SK-N-SH (cell line): ENCODE results near the gene HELB. TPM values are rescaled to one million over a fixed set of nuclear protein-coding genes. Genes with fewer than 3 reads are reported as not detected.

ENCODE experiments used
- CTCF ChIA-PET: fragments of 300-600, 350-600 bp; formaldehyde crosslinking; extraction: SDS; loops from one replicate; lab custom pipeline; 2021; lab: Yijun Ruan, JAX
- POLR2A ChIA-PET: fragments of 350-600 bp; sonication (Branson Sonifier 250); formaldehyde crosslinking; extraction: SDS; loops from one replicate; lab custom pipeline; 2020; ENCODE audit warnings: antibody characterized with exemption, inconsistent platforms; lab: Yijun Ruan, JAX
- DNase-seq: peaks from one replicate; pipeline ENCODE4 v3.0.0; 2012
- H2AFZ ChIP-seq: fragments of 200-600 bp; sonication (generic); 2 replicates; pipeline ENCODE4 v1.8.1; 2016; ENCODE audit warnings: antibody characterized with exemption, mild to moderate bottlenecking, low read depth
- H3F3A ChIP-seq: fragments of 200-600 bp; sonication (generic); replicated peaks from 2 replicates; pipeline ENCODE3; 2016; ENCODE audit warnings: antibody characterized with exemption, mild to moderate bottlenecking; ENCODE audit not compliant: insufficient read depth
- H3K27ac ChIP-seq, 2 experiments: fragments of 200-500 bp in 1 of 2; fragments of 200-600 bp in 1 of 2; sonication (Bioruptor generic) in 1 of 2; sonication (generic), shearing (Covaris generic) in 1 of 2; 2 replicates each; pipeline versions ENCODE4 v1.5.1 to v1.6.1; 2014 to 2016; ENCODE audit warnings: low read depth in 2 of 2, inconsistent platforms in 1 of 2, low read length in 1 of 2, mild to moderate bottlenecking in 1 of 2, mixed read lengths in 1 of 2
- H3K27me3 ChIP-seq: fragments of 200-600 bp; sonication (generic), shearing (Covaris generic); 2 replicates; pipeline ENCODE4 v1.6.1; 2016; ENCODE audit warnings: mixed run types; ENCODE audit not compliant: insufficient read depth
- H3K36me3 ChIP-seq, 2 experiments: fragments of 200-500 bp in 1 of 2; fragments of 200-600 bp in 1 of 2; sonication (Bioruptor generic) in 1 of 2; sonication (generic) in 1 of 2; replicated peaks in 1 of 2; 2 replicates each; pipeline versions ENCODE3 to v1.5.1; 2014 to 2016; ENCODE audit warnings: low read length in 1 of 2, mild to moderate bottlenecking in 1 of 2; ENCODE audit not compliant: insufficient read depth in 2 of 2, control insufficient read depth in 1 of 2
- H3K4me1 ChIP-seq, 2 experiments: fragments of 200-500 bp in 1 of 2; fragments of 200-600 bp in 1 of 2; sonication (Bioruptor generic) in 1 of 2; sonication (generic), shearing (Covaris generic) in 1 of 2; 2 replicates each; pipeline versions ENCODE4 v1.5.1 to v1.6.1; 2014 to 2016; ENCODE audit warnings: low read depth in 1 of 2, low read length in 1 of 2, mixed run types in 1 of 2; ENCODE audit not compliant: insufficient read depth in 2 of 2, control insufficient read depth in 1 of 2
- H3K4me2 ChIP-seq: fragments of 200-600 bp; sonication (generic), shearing (Covaris generic); 2 replicates; pipeline ENCODE4 v1.6.1; 2017; ENCODE audit warnings: mixed run types
- H3K4me3 ChIP-seq, 2 experiments: fragments of 200-500 bp in 1 of 2; fragments of 200-600 bp in 1 of 2; sonication (Bioruptor generic) in 1 of 2; sonication (generic), shearing (Covaris generic) in 1 of 2; 2 replicates each; pipeline versions ENCODE4 v1.5.1 to v1.8.1; 2014 to 2016; ENCODE audit warnings: low read depth in 2 of 2, inconsistent platforms in 1 of 2, low read length in 1 of 2, mild to moderate bottlenecking in 1 of 2, mixed read lengths in 1 of 2, moderate library complexity in 1 of 2
- H3K79me2 ChIP-seq: fragments of 200-600 bp; sonication (generic); 2 replicates; pipeline ENCODE4 v1.8.1; 2017; ENCODE audit warnings: mild to moderate bottlenecking; ENCODE audit not compliant: insufficient read depth
- H3K9ac ChIP-seq: fragments of 200-600 bp; sonication (generic); 2 replicates; pipeline ENCODE4 v1.6.1; 2017; ENCODE audit warnings: mixed run types
- H3K9me2 ChIP-seq: fragments of 200-600 bp; sonication (generic); 2 replicates; pipeline ENCODE4 v1.6.1; 2017; ENCODE audit warnings: mixed run types
- H3K9me3 ChIP-seq: fragments of 200-600 bp; sonication (generic); 2 replicates; pipeline ENCODE4 v1.6.1; 2017; ENCODE audit warnings: mixed run types, mild to moderate bottlenecking, moderate library complexity
- H4K20me1 ChIP-seq: fragments of 200-600 bp; sonication (generic); 2 replicates; pipeline ENCODE4 v1.6.1; 2017; ENCODE audit warnings: mild to moderate bottlenecking, mixed run types; ENCODE audit not compliant: insufficient read depth
- FOXM1 ChIP-seq: IDR thresholded peaks from 2 replicates; pipeline ENCODE4 v1.4.0; 2012; ENCODE audit warnings: low read depth, mild to moderate bottlenecking
- NFIC ChIP-seq: IDR thresholded peaks from 2 replicates; pipeline ENCODE4 v1.4.0; 2012; ENCODE audit warnings: borderline replicate concordance
- RFX5 ChIP-seq: IDR thresholded peaks from 2 replicates; pipeline ENCODE4 v1.6.1; 2012; ENCODE audit warnings: mild to moderate bottlenecking, improper control_type of control experiment, low read length
- SIN3A ChIP-seq: IDR thresholded peaks from 2 replicates; pipeline ENCODE4 v1.6.1; 2012; ENCODE audit warnings: low read depth, mild to moderate bottlenecking, low read length, moderate library complexity, borderline replicate concordance
- SMC3 ChIP-seq: IDR thresholded peaks from 2 replicates; pipeline ENCODE4 v1.6.1; 2012; ENCODE audit warnings: low read depth, low read length, improper control_type of control experiment
- TAF1 ChIP-seq: IDR thresholded peaks from 2 replicates; pipeline ENCODE4 v1.6.1; 2012; ENCODE audit warnings: low read depth, mild to moderate bottlenecking, low read length, moderate library complexity, borderline replicate concordance
- ZBTB33 ChIP-seq: IDR thresholded peaks from 2 replicates; pipeline ENCODE4 v1.4.0; 2012; ENCODE audit warnings: low read depth, borderline replicate concordance
- WGBS: methylation state at CpG from one replicate; pipeline ENCODE4 v1.1.6; 2017; ENCODE audit warnings: low lambda C conversion rate; 5-methylcytosine and 5-hydroxymethylcytosine counted together
- polyA plus RNA-seq, 3 experiments: library from polyadenylated mRNA; depleted of rRNA; stranded (reverse); fragments of >200 nt; gene quantifications; 2 replicates each; pipeline ENCODE4 v1.2.3, GENCODE V29; 2012

Gene HELB
- polyA plus RNA-seq, 1 of the 3 experiments (the other 2 are of a cell fraction): 0.38 TPM

DNA sequence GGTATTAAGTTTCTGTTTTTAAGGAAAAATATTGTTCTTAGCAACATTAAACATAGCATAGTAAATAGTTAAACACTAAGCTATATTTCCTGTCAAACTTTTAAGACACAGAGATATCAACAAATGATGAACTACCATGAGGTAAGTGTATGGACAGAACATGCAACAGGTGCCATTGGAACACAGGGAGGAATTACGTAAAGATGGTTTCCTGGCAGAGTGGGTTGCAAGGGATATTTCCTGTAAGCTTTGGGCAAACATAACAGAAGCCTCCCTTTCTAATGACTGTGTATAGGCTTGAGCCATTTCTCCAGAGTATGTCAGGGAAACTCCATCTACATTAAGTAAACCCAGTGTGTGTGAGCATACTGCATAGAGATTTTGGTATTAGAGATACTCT lies 31.7 kb upstream of the HELB start:
- H3K4me1 ChIP-seq: no peaks in the 10 kb centered on the region; a peak in 1 of 4 replicates
- no peak overlapping the region for H2AFZ ChIP-seq
- H4K20me1 ChIP-seq: no peaks in the 10 kb centered on the region
- no peaks in the 10 kb centered on the region for H3K9me3 ChIP-seq
- H3K27me3 ChIP-seq: no peaks in the 10 kb centered on the region; the same call in 1 of the 2 replicates
- H3F3A ChIP-seq: no peaks in the 10 kb centered on the region
- no peaks in the 10 kb centered on the region for H3K9me2 ChIP-seq
- no peak overlapping the region for H3K9ac ChIP-seq
- no peak overlapping the region for H3K4me3 ChIP-seq
- H3K79me2 ChIP-seq: no peaks in the 10 kb centered on the region
- no peak overlapping the region for H3K4me2 ChIP-seq
- no peaks in the 10 kb centered on the region for H3K36me3 ChIP-seq
- WGBS: 100% methylated on average over 1 of the region's 1 CpG
- ChIA-PET CTCF (interaction anchor here (0.9 to 3.3 kb wide), 19 partner anchors 9 to 439 kb away, joined by 3 to 36 read pairs (median 5); partner anchors contain the start of gene TMBIM4), POLR2A (no interaction called here)
- TF ChIP-seq SIN3A (no peak), ZBTB33 (no peak), SMC3 (no peak)
- no peak for DNase-seq
- no peak overlapping the region for H3K27ac ChIP-seq

- WGBS: 35% methylated on average over 3 of the region's 3 CpGs
- POLR2A ChIA-PET: no interaction called here
- no peak overlapping the region for H3K27ac ChIP-seq
Measured at GRCh38 chr12:66272650-66273049, 29.6 kb upstream of the HELB start.

More at GRCh38 chr12:66272650-66273049, 29.6 kb upstream of the HELB start:
- Histone ChIP-seq H2AFZ (no peak overlapping the region), H3K4me1 (no peaks in the 10 kb centered on the region; a peak in 1 of 4 replicates), H4K20me1 (no peaks in the 10 kb centered on the region), H3K79me2 (no peaks in the 10 kb centered on the region), H3K4me2 (no peak overlapping the region), H3K9me3 (no peaks in the 10 kb centered on the region), H3K9me2 (no peaks in the 10 kb centered on the region), H3K9ac (no peak overlapping the region), H3K27me3 (no peaks in the 10 kb centered on the region; the same call in 1 of the 2 replicates), H3F3A (no peaks in the 10 kb centered on the region), H3K4me3 (no peak overlapping the region), H3K36me3 (no peaks in the 10 kb centered on the region)
- TF ChIP-seq FOXM1 (no peak), ZBTB33 (no peak), TAF1 (no peak), SIN3A (no peak), NFIC (no peak), RFX5 (no peak)
- no peak for DNase-seq
- CTCF ChIA-PET: interaction anchor here (2.7 kb wide), 1 partner anchor 136 kb away, joined by 13 read pairs; no protein-coding TSS in a partner anchor
